HUES48 (cell line): ENCODE data around the gene TRPM1.

Experiments used
- H3K27ac ChIP-seq: one replicate; pipeline ENCODE4 v1.7.0; 2013; ENCODE audit warnings: low read depth, low read length, inconsistent platforms
- H3K27me3 ChIP-seq: 2 replicates; pipeline ENCODE4 v1.6.1; 2013; ENCODE audit warnings: mild to moderate bottlenecking, low read length; ENCODE audit not compliant: control insufficient read depth, insufficient read depth
- H3K36me3 ChIP-seq: 2 replicates; pipeline ENCODE4 v1.6.1; 2013; ENCODE audit warnings: low read length; ENCODE audit not compliant: control insufficient read depth, insufficient read depth
- H3K4me1 ChIP-seq: 2 replicates; pipeline ENCODE4 v1.6.1; 2013; ENCODE audit warnings: mild to moderate bottlenecking, low read length; ENCODE audit not compliant: control insufficient read depth, insufficient read depth
- H3K4me3 ChIP-seq: 2 replicates; pipeline ENCODE4 v1.5.1; 2013; ENCODE audit warnings: mild to moderate bottlenecking, low read depth, low read length
- H3K9ac ChIP-seq: 2 replicates; pipeline ENCODE4 v1.6.1; 2013; ENCODE audit warnings: mild to moderate bottlenecking, low read depth, low read length, moderate library complexity
- H3K9me3 ChIP-seq: 2 replicates; pipeline ENCODE4 v1.6.1; 2013; ENCODE audit warnings: low read length; ENCODE audit not compliant: control insufficient read depth, insufficient read depth

TRPM1 gene

GRCh38 chr15:30969724-30970123, 131.8 kb downstream of the TRPM1 start:
- Histone ChIP-seq H3K9me3 (no peaks in the 10 kb centered on the region), H3K4me1 (peaks cover 8% of the 10 kb centered on the region; the same call in 1 of the 2 replicates), H3K27me3 (no peaks in the 10 kb centered on the region), H3K27ac (no peak overlapping the region), H3K36me3 (peaks cover 40% of the 10 kb centered on the region), H3K9ac (no peak overlapping the region), H3K4me3 (no peak overlapping the region)

- Histone ChIP-seq H3K4me1 (no peaks in the 10 kb centered on the region), H3K9ac (no peak overlapping the region), H3K27ac (no peak overlapping the region), H3K9me3 (no peaks in the 10 kb centered on the region), H3K36me3 (peaks cover 35% of the 10 kb centered on the region), H3K4me3 (no peak overlapping the region), H3K27me3 (no peaks in the 10 kb centered on the region)
Observed at GRCh38 chr15:30963681-30964080, 137.8 kb downstream of the TRPM1 start.

GRCh38 chr15:30962659-30963058, 138.9 kb downstream of the TRPM1 start:
- Histone ChIP-seq H3K27ac (no peak overlapping the region), H3K36me3 (peaks cover 44% of the 10 kb centered on the region), H3K27me3 (no peaks in the 10 kb centered on the region), H3K9ac (no peak overlapping the region), H3K9me3 (no peaks in the 10 kb centered on the region), H3K4me3 (no peak overlapping the region), H3K4me1 (no peaks in the 10 kb centered on the region)

- H3K27me3 ChIP-seq, result no peaks in the 10 kb centered on the region
- H3K36me3 ChIP-seq, result peaks cover 40% of the 10 kb centered on the region
- H3K27ac ChIP-seq, result no peak overlapping the region
- no peak overlapping the region for H3K9ac ChIP-seq
- H3K9me3 ChIP-seq, result no peaks in the 10 kb centered on the region
- H3K4me3 ChIP-seq, result no peak overlapping the region
- no peaks in the 10 kb centered on the region for H3K4me1 ChIP-seq
Observed at GRCh38 chr15:30962079-30962478, 139.4 kb downstream of the TRPM1 start.

GRCh38 chr15:30958219-30958618, 143.3 kb downstream of the TRPM1 start:
- H3K27me3 ChIP-seq, result no peaks in the 10 kb centered on the region
- H3K9me3 ChIP-seq, result no peaks in the 10 kb centered on the region
- no peak overlapping the region for H3K4me3 ChIP-seq
- H3K4me1 ChIP-seq, result no peaks in the 10 kb centered on the region
- peaks cover 57% of the 10 kb centered on the region for H3K36me3 ChIP-seq
- H3K9ac ChIP-seq, result no peak overlapping the region
- H3K27ac ChIP-seq, result no peak overlapping the region

- H3K27me3 ChIP-seq, result no peaks in the 10 kb centered on the region
- H3K4me3 ChIP-seq, result no peak overlapping the region
- no peaks in the 10 kb centered on the region for H3K4me1 ChIP-seq
- no peaks in the 10 kb centered on the region for H3K9me3 ChIP-seq
- no peak overlapping the region for H3K27ac ChIP-seq
- peaks cover 73% of the 10 kb centered on the region for H3K36me3 ChIP-seq
- H3K9ac ChIP-seq, result no peak overlapping the region
Observed at GRCh38 chr15:30956216-30957124, 145.1 kb downstream of the TRPM1 start.

- no peak overlapping the region for H3K27ac ChIP-seq
Observed at GRCh38 chr15:30954674-30955073, 146.9 kb downstream of the TRPM1 start.

GRCh38 chr15:30953731-30954378, 147.7 kb downstream of the TRPM1 start:
- H3K9ac ChIP-seq, result no peak overlapping the region
- H3K9me3 ChIP-seq, result peaks cover 4% of the 10 kb centered on the region; the same call in 1 of the 2 replicates
- H3K4me1 ChIP-seq, result no peaks in the 10 kb centered on the region
- no peaks in the 10 kb centered on the region for H3K27me3 ChIP-seq
- H3K36me3 ChIP-seq, result peaks cover 81% of the 10 kb centered on the region
- H3K4me3 ChIP-seq, result no peak overlapping the region
- no peak overlapping the region for H3K27ac ChIP-seq

More at GRCh38 chr15:30954674-30955073, 146.9 kb downstream of the TRPM1 start:
- H3K4me1 ChIP-seq, result no peaks in the 10 kb centered on the region
- peaks cover 2% of the 10 kb centered on the region; the same call in 1 of the 2 replicates for H3K9me3 ChIP-seq
- no peaks in the 10 kb centered on the region for H3K27me3 ChIP-seq
- no peak overlapping the region for H3K9ac ChIP-seq
- H3K4me3 ChIP-seq, result no peak overlapping the region
- H3K36me3 ChIP-seq, result peaks cover 77% of the 10 kb centered on the region

GRCh38 chr15:30953183-30953582, 148.3 kb downstream of the TRPM1 start:
- Histone ChIP-seq H3K9ac (no peak overlapping the region), H3K27me3 (no peaks in the 10 kb centered on the region), H3K9me3 (peaks cover 4% of the 10 kb centered on the region; the same call in 1 of the 2 replicates), H3K4me1 (no peaks in the 10 kb centered on the region), H3K36me3 (peaks cover 81% of the 10 kb centered on the region), H3K27ac (no peak overlapping the region), H3K4me3 (no peak overlapping the region)
